ENCODE results near the gene UBE2J2.

GRCh38 chr1:1294250-1294890, 20.7 kb upstream of the UBE2J2 start:
- TF ChIP-seq CTCF (IDR thresholded peaks at IDR 0.05; ENCODE audit: low read length): no peak
- TF ChIP-seq EZH2 (IDR thresholded peaks at IDR 0.05; ENCODE audit: borderline replicate concordance, low read length): no peak
